ENCODE measurements around the gene S100A5.

GRCh38 chr1:153534925-153535241, 5.9 kb downstream of the S100A5 start:
- TF ChIP-seq POLR2A (IDR thresholded peaks at IDR 0.05) = no peak
- TF ChIP-seq, protein P1, sequence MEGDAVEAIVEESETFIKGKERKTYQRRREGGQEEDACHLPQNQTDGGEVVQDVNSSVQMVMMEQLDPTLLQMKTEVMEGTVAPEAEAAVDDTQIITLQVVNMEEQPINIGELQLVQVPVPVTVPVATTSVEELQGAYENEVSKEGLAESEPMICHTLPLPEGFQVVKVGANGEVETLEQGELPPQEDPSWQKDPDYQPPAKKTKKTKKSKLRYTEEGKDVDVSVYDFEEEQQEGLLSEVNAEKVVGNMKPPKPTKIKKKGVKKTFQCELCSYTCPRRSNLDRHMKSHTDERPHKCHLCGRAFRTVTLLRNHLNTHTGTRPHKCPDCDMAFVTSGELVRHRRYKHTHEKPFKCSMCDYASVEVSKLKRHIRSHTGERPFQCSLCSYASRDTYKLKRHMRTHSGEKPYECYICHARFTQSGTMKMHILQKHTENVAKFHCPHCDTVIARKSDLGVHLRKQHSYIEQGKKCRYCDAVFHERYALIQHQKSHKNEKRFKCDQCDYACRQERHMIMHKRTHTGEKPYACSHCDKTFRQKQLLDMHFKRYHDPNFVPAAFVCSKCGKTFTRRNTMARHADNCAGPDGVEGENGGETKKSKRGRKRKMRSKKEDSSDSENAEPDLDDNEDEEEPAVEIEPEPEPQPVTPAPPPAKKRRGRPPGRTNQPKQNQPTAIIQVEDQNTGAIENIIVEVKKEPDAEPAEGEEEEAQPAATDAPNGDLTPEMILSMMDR (IDR thresholded peaks at IDR 0.05) = no peak

Data from body of pancreas (tissue), 4 donors.